ENCODE measurements around the gene HBP1. TPM values are rescaled to one million over a fixed set of nuclear protein-coding genes. Genes with fewer than 3 reads are reported as not detected.

HBP1 gene
- total and polyA plus RNA-seq, 2 of the 13 experiments (the other 11 are each of a cell fraction or from before 2014, with no cell fraction given): 22.9 to 44.1 TPM

- TF ChIP-seq ZNF800 (CRISPR knock-in tag; IDR thresholded peaks at IDR 0.05) (peak; percentile 67; the same call in 1 of the 2 replicates), ZNF441 (CRISPR knock-in tag; IDR thresholded peaks at IDR 0.05; ENCODE audit: borderline replicate concordance) (peak; percentile 78; the same call in 1 of the 2 replicates), MIXL1 (CRISPR knock-in tag; IDR thresholded peaks at IDR 0.05) (0 out of 2 replicates have a peak, but pooled peaks have one; percentile 16), ZFP36L1 (CRISPR knock-in tag; IDR thresholded peaks at IDR 0.05) (0 out of 2 replicates have a peak, but pooled peaks have one; percentile 47), PHF8 (CRISPR knock-in tag; IDR thresholded peaks at IDR 0.05) (peak; percentile 68), TEAD3 (CRISPR knock-in tag; optimal IDR thresholded peaks at IDR 0.05; ENCODE audit: borderline replicate concordance) (peak; percentile 69), MXI1 (IDR thresholded peaks at IDR 0.05; ENCODE audit: borderline replicate concordance, low read depth, low read length) (peak; percentile 73; the same call in 1 of the 3 replicates), GPBP1L1 (CRISPR knock-in tag; IDR thresholded peaks at IDR 0.05) (no peak), NRL (CRISPR knock-in tag; IDR thresholded peaks at IDR 0.05; ENCODE audit: borderline replicate concordance) (peak; percentile 50; the same call in 1 of the 2 replicates), CEBPG (CRISPR knock-in tag; IDR thresholded peaks at IDR 0.05) (peak; percentile 77), ZNF710 (CRISPR knock-in tag; IDR thresholded peaks at IDR 0.05; ENCODE audit: borderline replicate concordance) (peak; percentile 24; the same call in 1 of the 2 replicates), MTF2 (CRISPR knock-in tag; IDR thresholded peaks at IDR 0.05; ENCODE audit: borderline replicate concordance) (0 out of 2 replicates have a peak, but pooled peaks have one; percentile 41), LCORL (IDR thresholded peaks at IDR 0.05) (peak; percentile 10; the same call in 1 of the 2 replicates), LCORL (CRISPR knock-in tag; IDR thresholded peaks at IDR 0.05) (peak; percentile 77), SALL1 (CRISPR knock-in tag; IDR thresholded peaks at IDR 0.05) (peak; percentile 80), ZNF292 (CRISPR knock-in tag; IDR thresholded peaks at IDR 0.05; ENCODE audit: borderline replicate concordance, low read depth) (peak; percentile 69; the same call in 1 of the 2 replicates), TMF1 (CRISPR knock-in tag; IDR thresholded peaks at IDR 0.05; ENCODE audit: low read depth) (0 out of 2 replicates have a peak, but pooled peaks have one; percentile 49), ZNF224 (CRISPR knock-in tag; IDR thresholded peaks at IDR 0.05) (0 out of 2 replicates have a peak, but pooled peaks have one; percentile 21), ZNF460 (CRISPR knock-in tag; IDR thresholded peaks at IDR 0.05; ENCODE audit: borderline replicate concordance) (no peak; the same call in 1 of the 2 replicates), ZNF136 (CRISPR knock-in tag; IDR thresholded peaks at IDR 0.05; ENCODE audit: low read depth) (0 out of 2 replicates have a peak, but pooled peaks have one; percentile 37), PRPF4 (IDR thresholded peaks at IDR 0.05; ENCODE audit: low read depth, low read length, poor library complexity, severe bottlenecking) (peak; percentile 98), AKAP8 (CRISPR knock-in tag; IDR thresholded peaks at IDR 0.05) (peak; percentile 92; the same call in 1 of the 2 replicates), HBP1 (CRISPR knock-in tag; IDR thresholded peaks at IDR 0.05; ENCODE audit: low read depth) (peak; percentile 99)
These were observed 582 bp downstream of the HBP1 start (continued) for GRCh38 chr7:107169120-107170050.

Data from HepG2 (cell line).